B cell (primary cell): ENCODE measurements around the gene ITGAE. TPM values are rescaled to one million over a fixed set of nuclear protein-coding genes. Genes with fewer than 3 reads are reported as not detected.
"Not testable (repeated sequence)": the region's sequence is repeated elsewhere in the genome, so short reads cannot be mapped to it uniquely, and the experiment has no call there.

Experiments
- ATAC-seq: fragments of 200-7000 bp; cut with Tn5 transposase; one replicate; pipeline ENCODE4 v1.10.0; 2021; ENCODE audit warnings: low read depth, mild to moderate bottlenecking, moderate number of reproducible peaks, moderate library complexity
- CTCF ChIA-PET: fragments of 350-600 bp; sonication (Branson Sonifier 250); formaldehyde crosslinking; loops from one replicate; lab custom pipeline; 2021; ENCODE audit warnings: antibody characterized with exemption, inconsistent platforms; lab: Charles Lee
- POLR2A ChIA-PET: fragments of 350-600 bp; sonication (Branson Sonifier 250); formaldehyde crosslinking; loops from one replicate; lab custom pipeline; 2021; ENCODE audit warnings: antibody characterized with exemption; lab: Charles Lee
- DNase-seq: peaks from one replicate; pipeline ENCODE4 v3.0.0; 2013
- H2AFZ ChIP-seq: 2 replicates; pipeline ENCODE4 v1.6.1; 2012; ENCODE audit warnings: mild to moderate bottlenecking, low read depth, low read length; ENCODE audit not compliant: insufficient read depth, poor library complexity, severe bottlenecking
- H3K27ac ChIP-seq, 2 donors: 1 replicate in 1 of 2; 2 replicates in 1 of 2; pipeline ENCODE4 v1.5.1; 2012 to 2013; ENCODE audit warnings: low read length in 2 of 2, mild to moderate bottlenecking in 2 of 2, moderate library complexity in 1 of 2
- H3K27me3 ChIP-seq, 4 experiments: fragments of 200-600 bp in 1 of 4; sonication (generic) in 1 of 4; replicated peaks in 1 of 4; 1 replicate in 2 of 4; 2 replicates in 2 of 4; pipeline versions ENCODE4 v1.6.1 to v1.7.0; 2013 to 2016; ENCODE audit warnings: low read length in 3 of 4, mild to moderate bottlenecking in 2 of 4, mixed read lengths in 1 of 4, moderate library complexity in 1 of 4; ENCODE audit not compliant: insufficient read depth in 4 of 4, control insufficient read depth in 3 of 4; ENCODE audit errors: control extremely low read depth in 1 of 4
- H3K36me3 ChIP-seq, 2 experiments: replicated peaks in 1 of 2; 1 replicate in 1 of 2; 2 replicates in 1 of 2; pipeline versions ENCODE4 v1.6.1 to v1.7.1; 2013; ENCODE audit warnings: low read length in 1 of 2; ENCODE audit not compliant: insufficient read depth in 2 of 2, control insufficient read depth in 1 of 2; ENCODE audit errors: control extremely low read depth in 1 of 2, extremely low read depth in 1 of 2
- H3K4me1 ChIP-seq, 2 donors: fragments of 200-600 bp in 1 of 2; sonication (generic) in 1 of 2; 1 replicate in 1 of 2; 2 replicates in 1 of 2; pipeline versions ENCODE4 v1.5.1 to v1.6.1; 2013 to 2017; ENCODE audit warnings: low read length in 2 of 2; ENCODE audit not compliant: control insufficient read depth in 2 of 2, insufficient read depth in 2 of 2
- H3K4me2 ChIP-seq: replicated peaks from 2 replicates; pipeline ENCODE3; 2012; ENCODE audit warnings: mild to moderate bottlenecking, low read depth, low read length; ENCODE audit not compliant: poor library complexity, severe bottlenecking
- H3K4me3 ChIP-seq, 5 experiments: fragments of 200-600 bp in 1 of 5; sonication (generic) in 1 of 5; 1 replicate in 3 of 5; 2 replicates in 2 of 5; pipeline versions ENCODE4 v1.5.1 to v1.7.0; 2011 to 2016; ENCODE audit warnings: low read length in 4 of 5, mild to moderate bottlenecking in 4 of 5, low read depth in 2 of 5, control low read depth in 1 of 5, moderate library complexity in 1 of 5; ENCODE audit not compliant: insufficient read depth in 1 of 5; ENCODE audit errors: control extremely low read depth in 1 of 5, extremely low read depth in 1 of 5
- H3K79me2 ChIP-seq: fragments of 200-600 bp; sonication (generic); one replicate; pipeline ENCODE4 v1.6.0; 2016; ENCODE audit warnings: low read length; ENCODE audit not compliant: control insufficient read depth, insufficient read depth
- H3K9ac ChIP-seq: fragments of 200-600 bp; sonication (generic); 2 replicates; pipeline ENCODE4 v1.6.1; 2017; ENCODE audit warnings: mild to moderate bottlenecking, low read length, moderate library complexity
- H3K9me3 ChIP-seq, 3 donors: one replicate each; pipeline versions ENCODE4 v1.6.1 to v1.7.1; 2013; ENCODE audit warnings: low read length in 2 of 3; ENCODE audit not compliant: control insufficient read depth in 2 of 3, insufficient read depth in 1 of 3; ENCODE audit errors: control extremely low read depth in 1 of 3
- H4K20me1 ChIP-seq: 2 replicates; pipeline ENCODE4 v1.6.0; 2012; ENCODE audit warnings: mild to moderate bottlenecking, low read length; ENCODE audit not compliant: insufficient read depth, control insufficient read depth, poor library complexity, severe bottlenecking
- H3K27ac Mint-ChIP-seq: one replicate; pipeline ENCODE4 v1.8.0; 2021; ENCODE audit warnings: mixed read lengths
- H3K27me3 Mint-ChIP-seq: one replicate; pipeline ENCODE4 v1.8.0; 2021; ENCODE audit warnings: mixed read lengths
- H3K4me1 Mint-ChIP-seq: one replicate; pipeline ENCODE4 v1.8.0; 2021; ENCODE audit warnings: mixed read lengths
- H3K4me3 Mint-ChIP-seq: one replicate; pipeline ENCODE4 v1.8.0; 2021; ENCODE audit warnings: mixed read lengths
- H3K9me3 Mint-ChIP-seq: one replicate; pipeline ENCODE4 v1.8.0; 2022; ENCODE audit warnings: mixed read lengths; ENCODE audit not compliant: insufficient read depth
- CTCF ChIP-seq: fragments of 200-600 bp; IDR thresholded peaks from one replicate; pipeline ENCODE4 v1.8.0; 2022; ENCODE audit warnings: antibody characterized with exemption, mild to moderate bottlenecking
- EZH2 ChIP-seq: IDR thresholded peaks from 2 replicates; pipeline ENCODE4 v1.6.1; 2012; ENCODE audit warnings: borderline replicate concordance, low read depth, mild to moderate bottlenecking, moderate library complexity, low read length; ENCODE audit not compliant: insufficient read depth, poor library complexity, severe bottlenecking
- WGBS: methylation state at CpG from one replicate; pipeline ENCODE4 v1.1.5; 2013; ENCODE audit warnings: missing lambda C conversion rate; ENCODE audit not compliant: insufficient coverage; 5-methylcytosine and 5-hydroxymethylcytosine counted together
- intact Hi-C: fragments of 100-400 bp; cut with micrococcal nuclease; formaldehyde crosslinking; loops from one replicate; pipeline ENCODE4 v1.10.0; 2022
- polyA plus RNA-seq: library from polyadenylated mRNA; depleted of rRNA; stranded (reverse); fragments of >200 nt; gene quantifications from 2 replicates; pipeline ENCODE4 v1.2.3, GENCODE V29; 2012
- total RNA-seq, 2 donors: library from RNA; stranded (reverse); fragments of 120-200 nt in 1 of 2; gene quantifications; 1 replicate in 1 of 2; 2 replicates in 1 of 2; pipeline versions ENCODE4 v1.2.3 to v1.2.4, GENCODE V29; 2013 to 2022

Gene ITGAE
- total and polyA plus RNA-seq, 2 donors (not counting 1 experiment from before 2014, with no cell fraction given), result 48.2 to 95.6 TPM

GRCh38 chr17:3845291-3845620 is 44.3 kb upstream of the ITGAE start:
- Histone ChIP-seq H3K79me2 (peaks cover 50% of the 10 kb centered on the region), H3K36me3 (peaks cover 0 to 24% of the 10 kb centered on the region in 2 experiments), H3K4me2 (peak overlapping the region; percentile 80), H3K27ac (peak overlapping the region; percentile 72 to 94), H2AFZ (peak overlapping the region; percentile 99), H3K4me1 (peaks cover 10 to 20% of the 10 kb centered on the region in 2 donors), H3K9ac (peak overlapping the region; percentile 98), H3K27me3 (no peaks in the 10 kb centered on the region), H3K4me3 (peak overlapping the region; percentile 54 to 96 (median 90)), H4K20me1 (peaks cover 31% of the 10 kb centered on the region), H3K9me3 (no peaks in the 10 kb centered on the region)
- ATAC-seq (no peak), DNase-seq (peak; percentile 52)
- Mint-ChIP-seq H3K4me3 (peak overlapping the region; percentile 92), H3K9me3 (no peaks in the 10 kb centered on the region), H3K27me3 (no peaks in the 10 kb centered on the region), H3K4me1 (peaks cover 26% of the 10 kb centered on the region), H3K27ac (peak overlapping the region; percentile 86)
- intact Hi-C loops, result loop anchor here (5.0 kb wide), 2 partner anchors 297 to 522 kb away; partner anchors contain the start of genes CYB5D2, UBE2G1 and ZZEF1
- no peak for TF ChIP-seq EZH2
- TF ChIP-seq CTCF, result no peak
- 3% methylated on average over 8 of the region's 8 CpGs for WGBS
- ChIA-PET CTCF (interaction anchor here (0.5 to 7.8 kb wide), 20 partner anchors 8 to 282 kb away, joined by 3 to 101 read pairs (median 7); no protein-coding TSS in a partner anchor), POLR2A (interaction anchor here (0.6 to 1.7 kb wide), 5 partner anchors 120 to 1939 kb away, joined by 3 to 9 read pairs (median 3); no protein-coding TSS in a partner anchor)

- H3K9me3 Mint-ChIP-seq, H3K4me3 ChIP-seq, H3K9me3 ChIP-seq, H3K27ac Mint-ChIP-seq, DNase-seq, ATAC-seq, H3K27ac ChIP-seq, H3K27me3 ChIP-seq, H2AFZ ChIP-seq, H3K27me3 Mint-ChIP-seq, H3K9ac ChIP-seq: not testable (repeated sequence)
- WGBS, result 99% methylated on average over 8 of the region's 19 CpGs
- Histone ChIP-seq H4K20me1 (peaks cover 31% of the 10 kb centered on the region), H3K36me3 (peaks cover 0 to 30% of the 10 kb centered on the region in 2 experiments), H3K79me2 (peaks cover 50% of the 10 kb centered on the region), H3K4me2 (peak overlapping the region; percentile 80), H3K4me1 (peaks cover 10 to 20% of the 10 kb centered on the region in 2 donors)
- Mint-ChIP-seq H3K4me1 (peaks cover 26% of the 10 kb centered on the region), H3K4me3 (peak overlapping the region; percentile 92)
- ChIA-PET CTCF (interaction anchor here (1.0 to 7.8 kb wide), 21 partner anchors 13 to 242 kb away, joined by 3 to 101 read pairs (median 9); partner anchors contain the start of gene SHPK), POLR2A (interaction anchor here (1.2 to 1.3 kb wide), 2 partner anchors 104 to 148 kb away, joined by 3 to 6 read pairs; no protein-coding TSS in a partner anchor)
- intact Hi-C loops, result loop anchor here (5.0 kb wide), 1 partner anchor 158 kb away; no protein-coding TSS in a partner anchor
Measured at GRCh38 chr17:3844556-3844955, 43.6 kb upstream of the ITGAE start.
